Measurements from ENCODE around the gene LRCOL1.

LRCOL1 gene

GRCh38 chr12:132610866-132611602 is 652 bp upstream of the LRCOL1 start:
- Histone ChIP-seq H3K36me3 (ENCODE audit: insufficient read depth, low read length) (no peaks in the 10 kb centered on the region), H3K4me2 (ENCODE audit: low read depth, low read length, poor library complexity, severe bottlenecking) (no peak overlapping the region), H4K20me1 (ENCODE audit: insufficient read depth, low read length, poor library complexity, severe bottlenecking) (no peaks in the 10 kb centered on the region), H3K9ac (ENCODE audit: low read depth, low read length, poor library complexity, severe bottlenecking) (no peak overlapping the region), H3K9me2 (replicated peaks; ENCODE audit: low read depth, low read length) (no peaks in the 10 kb centered on the region), H3K27me3 (ENCODE audit: insufficient read depth, low read length, poor library complexity, severe bottlenecking) (no peaks in the 10 kb centered on the region), H3F3A (ENCODE audit: low read depth) (no peaks in the 10 kb centered on the region), H2AFZ (ENCODE audit: low read length) (no peak overlapping the region), H3K9me3 (ENCODE audit: insufficient read depth, low read depth, low read length) (0 out of 2 replicates have a peak, but pooled peaks cover 4% of the 10 kb centered on the region), H3K79me2 (ENCODE audit: insufficient read depth, low read length) (no peaks in the 10 kb centered on the region), H3K4me1 (ENCODE audit: insufficient read depth, low read length, poor library complexity, severe bottlenecking) (peaks cover 3% of the 10 kb centered on the region), H3K4me3 (ENCODE audit: low read length, poor library complexity, severe bottlenecking) (no peak overlapping the region)
- TF ChIP-seq EZH2phosphoT487 (IDR thresholded peaks at IDR 0.05; ENCODE audit: borderline replicate concordance) (no peak), CTCF (conservative IDR thresholded peaks at IDR 0.05; ENCODE audit: low read length) (no peak)

GRCh38 chr12:132608231-132609171 is 1.9 kb downstream of the LRCOL1 start:
- Histone ChIP-seq H3K4me1 (ENCODE audit: insufficient read depth, low read length, poor library complexity, severe bottlenecking) (no peaks in the 10 kb centered on the region), H2AFZ (ENCODE audit: low read length) (no peak overlapping the region), H3F3A (ENCODE audit: low read depth) (no peaks in the 10 kb centered on the region), H3K79me2 (ENCODE audit: insufficient read depth, low read length) (no peaks in the 10 kb centered on the region), H4K20me1 (ENCODE audit: insufficient read depth, low read length, poor library complexity, severe bottlenecking) (no peaks in the 10 kb centered on the region), H3K4me2 (ENCODE audit: low read depth, low read length, poor library complexity, severe bottlenecking) (no peak overlapping the region), H3K9me2 (replicated peaks; ENCODE audit: low read depth, low read length) (no peaks in the 10 kb centered on the region), H3K9me3 (ENCODE audit: insufficient read depth, low read depth, low read length) (no peaks in the 10 kb centered on the region), H3K36me3 (ENCODE audit: insufficient read depth, low read length) (no peaks in the 10 kb centered on the region), H3K27me3 (ENCODE audit: insufficient read depth, low read length, poor library complexity, severe bottlenecking) (no peaks in the 10 kb centered on the region), H3K4me3 (ENCODE audit: low read length, poor library complexity, severe bottlenecking) (no peak overlapping the region), H3K9ac (ENCODE audit: low read depth, low read length, poor library complexity, severe bottlenecking) (no peak overlapping the region)
- TF ChIP-seq CTCF (conservative IDR thresholded peaks at IDR 0.05; ENCODE audit: low read length), result no peak
- no peak for TF ChIP-seq EZH2phosphoT487 (IDR thresholded peaks at IDR 0.05; ENCODE audit: borderline replicate concordance)

- Histone ChIP-seq H3K4me2 (ENCODE audit: low read depth, low read length, poor library complexity, severe bottlenecking) (no peak overlapping the region), H3K9ac (ENCODE audit: low read depth, low read length, poor library complexity, severe bottlenecking) (no peak overlapping the region), H3K27me3 (ENCODE audit: insufficient read depth, low read length, poor library complexity, severe bottlenecking) (no peaks in the 10 kb centered on the region), H3K9me3 (ENCODE audit: insufficient read depth, low read depth, low read length) (no peaks in the 10 kb centered on the region), H3K36me3 (ENCODE audit: insufficient read depth, low read length) (no peaks in the 10 kb centered on the region), H3K4me1 (ENCODE audit: insufficient read depth, low read length, poor library complexity, severe bottlenecking) (no peaks in the 10 kb centered on the region), H3F3A (ENCODE audit: low read depth) (no peaks in the 10 kb centered on the region), H4K20me1 (ENCODE audit: insufficient read depth, low read length, poor library complexity, severe bottlenecking) (no peaks in the 10 kb centered on the region), H3K9me2 (replicated peaks; ENCODE audit: low read depth, low read length) (no peaks in the 10 kb centered on the region), H2AFZ (ENCODE audit: low read length) (no peak overlapping the region), H3K79me2 (ENCODE audit: insufficient read depth, low read length) (no peaks in the 10 kb centered on the region), H3K4me3 (ENCODE audit: low read length, poor library complexity, severe bottlenecking) (no peak overlapping the region)
- TF ChIP-seq EZH2phosphoT487 (IDR thresholded peaks at IDR 0.05; ENCODE audit: borderline replicate concordance), result no peak
- no peak for TF ChIP-seq CTCF (conservative IDR thresholded peaks at IDR 0.05; ENCODE audit: low read length)
Measured at GRCh38 chr12:132606927-132607326, 3.5 kb downstream of the LRCOL1 start.
